Neural progenitor cell (in vitro differentiated cells): Measurements from ENCODE around the gene SYT17. TPM values are rescaled to one million over a fixed set of nuclear protein-coding genes. Genes with fewer than 3 reads are reported as not detected.
A peak's percentile ranks its signal among the peaks of the same experiment; 100 is the strongest.

Experiments
- DNase-seq: peaks from one replicate; pipeline ENCODE4 v3.0.0-alpha.2; 2016; ENCODE audit warnings: low spot score
- H2AFZ ChIP-seq: fragments of 200-600 bp; sonication (generic); replicated peaks from 2 replicates; pipeline ENCODE4 v1.6.1; 2016; ENCODE audit warnings: antibody characterized with exemption
- H3F3A ChIP-seq: fragments of 200-600 bp; sonication (generic); 2 replicates; pipeline ENCODE4 v1.6.1; 2016; ENCODE audit warnings: antibody characterized with exemption, low read depth
- H3K27ac ChIP-seq: fragments of 200-600 bp; sonication (generic); 2 replicates; pipeline ENCODE4 v1.5.1; 2016; ENCODE audit warnings: mild to moderate bottlenecking
- H3K27me3 ChIP-seq: fragments of 200-600 bp; sonication (generic); 2 replicates; pipeline ENCODE4 v1.6.1; 2016; ENCODE audit warnings: mild to moderate bottlenecking, moderate library complexity
- H3K36me3 ChIP-seq: fragments of 200-600 bp; sonication (generic); 2 replicates; pipeline ENCODE4 v1.5.1; 2016
- H3K4me1 ChIP-seq: fragments of 200-600 bp; sonication (generic); 2 replicates; pipeline ENCODE4 v1.6.1; 2016; ENCODE audit warnings: mixed run types
- H3K4me2 ChIP-seq: fragments of 200-600 bp; sonication (generic); 2 replicates; pipeline ENCODE4 v1.6.1; 2016
- H3K4me3 ChIP-seq: fragments of 200-600 bp; sonication (generic); 2 replicates; pipeline ENCODE4 v1.5.1; 2016
- H3K79me2 ChIP-seq: fragments of 200-600 bp; sonication (generic); 2 replicates; pipeline ENCODE4 v1.6.1; 2016; ENCODE audit warnings: low read depth
- H3K9ac ChIP-seq: fragments of 200-600 bp; sonication (generic); 2 replicates; pipeline ENCODE4 v1.6.1; 2016
- H3K9me3 ChIP-seq: fragments of 200-600 bp; sonication (generic); 2 replicates; pipeline ENCODE4 v1.5.1; 2016; ENCODE audit warnings: low read depth
- H4K20me1 ChIP-seq: fragments of 200-600 bp; sonication (generic); 2 replicates; pipeline ENCODE4 v1.6.1; 2016; ENCODE audit warnings: low read depth
- H3K27ac Mint-ChIP-seq: 3 replicates; pipeline ENCODE4 v1.8.0; 2021; ENCODE audit warnings: mixed read lengths
- H3K27me3 Mint-ChIP-seq: 2 replicates; pipeline ENCODE4 v1.8.0; 2022; ENCODE audit warnings: low read depth, mild to moderate bottlenecking, inconsistent platforms, moderate library complexity, mixed read lengths; ENCODE audit not compliant: insufficient read depth
- H3K36me3 Mint-ChIP-seq: 3 replicates; pipeline ENCODE4 v1.8.0; 2021; ENCODE audit warnings: mixed read lengths
- H3K4me1 Mint-ChIP-seq: 3 replicates; pipeline ENCODE4 v1.8.0; 2021; ENCODE audit warnings: mixed read lengths
- H3K4me3 Mint-ChIP-seq: 3 replicates; pipeline ENCODE4 v1.8.0; 2021; ENCODE audit warnings: mild to moderate bottlenecking, moderate library complexity, mixed read lengths
- H3K9me3 Mint-ChIP-seq: 3 replicates; pipeline ENCODE4 v1.8.0; 2020; ENCODE audit warnings: mixed read lengths
- EZH2 ChIP-seq: fragments of 200-600 bp; sonication (generic); IDR thresholded peaks from 2 replicates; pipeline ENCODE4 v1.6.1; 2017; ENCODE audit warnings: antibody characterized with exemption, mild to moderate bottlenecking, moderate library complexity
- EZH2phosphoT487 ChIP-seq: fragments of 200-600 bp; sonication (generic); IDR thresholded peaks from 2 replicates; pipeline ENCODE4 v1.6.1; 2017; ENCODE audit warnings: antibody characterized with exemption
- total RNA-seq: library from RNA; depleted of rRNA; stranded (reverse); fragments of >200 nt; gene quantifications from 2 replicates; pipeline ENCODE4 v1.2.3, GENCODE V29; 2015; ENCODE audit warnings: low replicate concordance
- TF ChIP-seq, protein P1 (sequence below): fragments of 200-600 bp; sonication (generic); IDR thresholded peaks from 2 replicates; pipeline ENCODE4 v1.5.1; 2017; ENCODE audit warnings: antibody characterized with exemption, mild to moderate bottlenecking

Gene SYT17
- total RNA-seq, 1 donor from 2014 or later, result 7.2 TPM

DNA sequence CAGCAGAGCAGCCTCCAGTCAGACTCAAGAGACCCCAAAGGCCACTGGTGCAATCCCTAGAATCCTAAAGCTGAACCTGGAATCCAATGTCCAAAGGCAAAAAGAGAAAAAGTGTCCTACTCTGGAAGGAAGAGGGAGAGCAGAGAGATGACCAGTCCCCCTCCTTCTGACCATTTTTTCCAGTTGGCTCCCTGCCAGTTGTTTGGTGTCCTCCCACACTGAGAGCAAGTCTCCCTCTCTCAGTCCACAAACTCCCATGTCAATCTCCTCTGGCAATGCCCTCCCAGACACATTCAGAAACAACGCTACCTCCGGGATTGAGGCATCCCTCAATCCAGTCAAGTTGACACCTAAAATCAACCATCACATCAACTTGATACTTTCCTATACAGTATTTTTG lies 113.2 kb downstream of the SYT17 start:
- Histone ChIP-seq H3K79me2 (no peaks in the 10 kb centered on the region), H3K36me3 (no peaks in the 10 kb centered on the region), H3K4me3 (no peak overlapping the region), H3K27me3 (no peaks in the 10 kb centered on the region), H3K9me3 (no peaks in the 10 kb centered on the region), H3K27ac (no peak overlapping the region), H3K4me2 (no peak overlapping the region), H4K20me1 (no peaks in the 10 kb centered on the region), H2AFZ (no peak overlapping the region), H3F3A (no peaks in the 10 kb centered on the region), H3K4me1 (peaks cover 7% of the 10 kb centered on the region), H3K9ac (no peak overlapping the region)
- no peak for DNase-seq
- TF ChIP-seq EZH2phosphoT487 (no peak), EZH2 (no peak)
- TF ChIP-seq, protein P1, sequence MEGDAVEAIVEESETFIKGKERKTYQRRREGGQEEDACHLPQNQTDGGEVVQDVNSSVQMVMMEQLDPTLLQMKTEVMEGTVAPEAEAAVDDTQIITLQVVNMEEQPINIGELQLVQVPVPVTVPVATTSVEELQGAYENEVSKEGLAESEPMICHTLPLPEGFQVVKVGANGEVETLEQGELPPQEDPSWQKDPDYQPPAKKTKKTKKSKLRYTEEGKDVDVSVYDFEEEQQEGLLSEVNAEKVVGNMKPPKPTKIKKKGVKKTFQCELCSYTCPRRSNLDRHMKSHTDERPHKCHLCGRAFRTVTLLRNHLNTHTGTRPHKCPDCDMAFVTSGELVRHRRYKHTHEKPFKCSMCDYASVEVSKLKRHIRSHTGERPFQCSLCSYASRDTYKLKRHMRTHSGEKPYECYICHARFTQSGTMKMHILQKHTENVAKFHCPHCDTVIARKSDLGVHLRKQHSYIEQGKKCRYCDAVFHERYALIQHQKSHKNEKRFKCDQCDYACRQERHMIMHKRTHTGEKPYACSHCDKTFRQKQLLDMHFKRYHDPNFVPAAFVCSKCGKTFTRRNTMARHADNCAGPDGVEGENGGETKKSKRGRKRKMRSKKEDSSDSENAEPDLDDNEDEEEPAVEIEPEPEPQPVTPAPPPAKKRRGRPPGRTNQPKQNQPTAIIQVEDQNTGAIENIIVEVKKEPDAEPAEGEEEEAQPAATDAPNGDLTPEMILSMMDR, result no peak
- peak overlapping the region; percentile 34 for H3K27ac Mint-ChIP-seq
- H3K4me3 Mint-ChIP-seq, result no peak overlapping the region
- H3K36me3 Mint-ChIP-seq, result peaks cover 10% of the 10 kb centered on the region
- peaks cover 29% of the 10 kb centered on the region for H3K4me1 Mint-ChIP-seq
- no peaks in the 10 kb centered on the region for H3K27me3 Mint-ChIP-seq
- peaks cover 15% of the 10 kb centered on the region for H3K9me3 Mint-ChIP-seq

DNA sequence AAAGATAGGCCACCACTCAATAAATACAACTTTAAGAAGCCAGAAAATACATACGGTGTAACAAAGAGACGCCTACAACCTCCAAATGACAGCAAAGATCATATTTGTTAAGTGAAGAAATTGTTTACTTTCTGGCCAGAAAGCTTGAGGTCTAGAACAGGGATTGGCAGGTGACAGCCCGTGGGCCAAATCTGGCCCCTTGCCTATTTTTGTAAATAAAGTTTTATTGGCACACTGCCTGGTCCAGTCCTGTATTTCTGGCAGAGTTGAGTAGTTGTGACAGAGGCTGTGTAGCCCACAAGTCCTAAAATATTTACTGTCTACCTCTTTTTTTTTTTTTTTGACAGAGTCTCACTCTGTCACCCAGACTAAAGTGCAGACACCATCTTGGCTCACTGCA lies 114.1 kb downstream of the SYT17 start:
- no peaks in the 10 kb centered on the region for H3K36me3 ChIP-seq
- Mint-ChIP-seq H3K36me3 (peaks cover 8% of the 10 kb centered on the region), H3K4me3 (no peak overlapping the region), H3K27ac (no peak overlapping the region), H3K9me3 (peaks cover 15% of the 10 kb centered on the region), H3K4me1 (peaks cover 34% of the 10 kb centered on the region), H3K27me3 (no peaks in the 10 kb centered on the region)
- H3K9ac ChIP-seq, result no peak overlapping the region
- H3K27me3 ChIP-seq, result no peaks in the 10 kb centered on the region
- no peak for DNase-seq
- H3F3A ChIP-seq, result no peaks in the 10 kb centered on the region
- no peak overlapping the region for H2AFZ ChIP-seq
- H3K4me2 ChIP-seq, result no peak overlapping the region
- H3K79me2 ChIP-seq, result no peaks in the 10 kb centered on the region
- no peak for TF ChIP-seq EZH2phosphoT487
- TF ChIP-seq, protein P1, result no peak
- no peak for TF ChIP-seq EZH2
- H3K27ac ChIP-seq, result no peak overlapping the region
- H4K20me1 ChIP-seq, result no peaks in the 10 kb centered on the region
- no peaks in the 10 kb centered on the region for H3K9me3 ChIP-seq
- H3K4me3 ChIP-seq, result no peak overlapping the region
- peaks cover 14% of the 10 kb centered on the region for H3K4me1 ChIP-seq

GRCh38 chr16:19283637-19284036 lies 115.6 kb downstream of the SYT17 start:
- Mint-ChIP-seq H3K4me3 (no peak overlapping the region), H3K27me3 (peaks cover 2% of the 10 kb centered on the region), H3K4me1 (peaks cover 47% of the 10 kb centered on the region), H3K27ac (no peak overlapping the region), H3K36me3 (peaks cover 3% of the 10 kb centered on the region), H3K9me3 (peaks cover 8% of the 10 kb centered on the region)
- H3K27me3 ChIP-seq, result no peaks in the 10 kb centered on the region
- peaks cover 8% of the 10 kb centered on the region for H3F3A ChIP-seq
- H3K9me3 ChIP-seq, result no peaks in the 10 kb centered on the region
- H3K4me2 ChIP-seq, result no peak overlapping the region
- no peaks in the 10 kb centered on the region for H3K36me3 ChIP-seq
- H4K20me1 ChIP-seq, result no peaks in the 10 kb centered on the region
- DNase-seq, result no peak
- H3K27ac ChIP-seq, result no peak overlapping the region
- TF ChIP-seq, protein P1, result no peak
- no peak for TF ChIP-seq EZH2phosphoT487
- no peak for TF ChIP-seq EZH2
- no peaks in the 10 kb centered on the region for H3K79me2 ChIP-seq
- H2AFZ ChIP-seq, result no peak overlapping the region
- H3K4me1 ChIP-seq, result peaks cover 29% of the 10 kb centered on the region
- no peak overlapping the region for H3K9ac ChIP-seq
- no peak overlapping the region for H3K4me3 ChIP-seq
